ENCODE measurements around the gene LPIN3. TPM values are rescaled to one million over a fixed set of nuclear protein-coding genes. Genes with fewer than 3 reads are reported as not detected.

LPIN3 gene
- total RNA-seq, 3 donors from 2014 or later: 0.19 to 0.32 (median 0.20) TPM

- H3K36me3 Mint-ChIP-seq (ENCODE audit: insufficient read depth): no peaks in the 10 kb centered on the region
- peaks cover 6% of the 10 kb centered on the region for H3K4me1 Mint-ChIP-seq (ENCODE audit: low read depth)
- no peak for ATAC-seq
- peaks cover 31% of the 10 kb centered on the region for H3K27me3 Mint-ChIP-seq (ENCODE audit: low read depth)
- H3K9me3 Mint-ChIP-seq: no peaks in the 10 kb centered on the region
- H3K4me3 Mint-ChIP-seq: no peak overlapping the region
- no peak for DNase-seq
These were observed 23.7 kb downstream of the LPIN3 start for GRCh38 chr20:41364236-41364855.

GRCh38 chr20:41364967-41365765 lies 24.5 kb downstream of the LPIN3 start:
- Mint-ChIP-seq H3K9me3 (no peaks in the 10 kb centered on the region), H3K4me3 (no peak overlapping the region), H3K36me3 (ENCODE audit: insufficient read depth) (no peaks in the 10 kb centered on the region), H3K27me3 (ENCODE audit: low read depth) (peaks cover 38% of the 10 kb centered on the region), H3K4me1 (ENCODE audit: low read depth) (peaks cover 6% of the 10 kb centered on the region)
- DNase-seq (no peak), ATAC-seq (no peak)

- Mint-ChIP-seq H3K9me3 (peaks cover under 1% of the 10 kb centered on the region), H3K4me1 (ENCODE audit: low read depth) (peaks cover 6% of the 10 kb centered on the region), H3K4me3 (no peak overlapping the region), H3K27me3 (ENCODE audit: low read depth) (peaks cover 38% of the 10 kb centered on the region), H3K36me3 (ENCODE audit: insufficient read depth) (no peaks in the 10 kb centered on the region)
- ATAC-seq (peak; percentile 58 to 62), DNase-seq (no peak)
These were observed 25.3 kb downstream of the LPIN3 start for GRCh38 chr20:41365777-41366545.

GRCh38 chr20:41366546-41367392 lies 26.1 kb downstream of the LPIN3 start, which contains the start of gene EMILIN3:
EMILIN3 (minus strand) TSS chr20:41366818; CDS start chr20:41366634, 184 bp downstream.
- peaks cover 6% of the 10 kb centered on the region for H3K9me3 Mint-ChIP-seq
- H3K36me3 Mint-ChIP-seq (ENCODE audit: insufficient read depth): no peaks in the 10 kb centered on the region
- peaks cover 38% of the 10 kb centered on the region for H3K27me3 Mint-ChIP-seq (ENCODE audit: low read depth)
- no peak for DNase-seq
- H3K4me3 Mint-ChIP-seq: peak within 1 kb of the TSS; percentile 33
- peaks cover 6% of the 10 kb centered on the region for H3K4me1 Mint-ChIP-seq (ENCODE audit: low read depth)
- peak; percentile 32 to 39 for ATAC-seq

- DNase-seq: no peak
- Mint-ChIP-seq H3K4me1 (ENCODE audit: low read depth) (peaks cover 6% of the 10 kb centered on the region), H3K27me3 (ENCODE audit: low read depth) (peaks cover 38% of the 10 kb centered on the region), H3K9me3 (peaks cover 6% of the 10 kb centered on the region), H3K4me3 (peak overlapping the region; percentile 33), H3K36me3 (ENCODE audit: insufficient read depth) (no peaks in the 10 kb centered on the region)
- no peak for ATAC-seq
These were observed 26.7 kb downstream of the LPIN3 start for GRCh38 chr20:41367393-41367695.

- H3K36me3 Mint-ChIP-seq (ENCODE audit: insufficient read depth): no peaks in the 10 kb centered on the region
- DNase-seq (no peak), ATAC-seq (no peak)
- H3K9me3 Mint-ChIP-seq: peaks cover 6% of the 10 kb centered on the region
- no peak overlapping the region for H3K4me3 Mint-ChIP-seq
- H3K27me3 Mint-ChIP-seq (ENCODE audit: low read depth): peaks cover 39% of the 10 kb centered on the region
- peaks cover 6% of the 10 kb centered on the region for H3K4me1 Mint-ChIP-seq (ENCODE audit: low read depth)
These were observed 27.3 kb downstream of the LPIN3 start for GRCh38 chr20:41367956-41368355.

GRCh38 chr20:41369673-41370072 lies 29.1 kb downstream of the LPIN3 start:
- no peak for ATAC-seq
- Mint-ChIP-seq H3K9me3 (peaks cover 6% of the 10 kb centered on the region), H3K27me3 (ENCODE audit: low read depth) (peaks cover 41% of the 10 kb centered on the region), H3K4me1 (ENCODE audit: low read depth) (peaks cover 6% of the 10 kb centered on the region), H3K36me3 (ENCODE audit: insufficient read depth) (no peaks in the 10 kb centered on the region), H3K4me3 (no peak overlapping the region)
- DNase-seq: no peak

GRCh38 chr20:41370176-41370575 lies 29.6 kb downstream of the LPIN3 start:
- Mint-ChIP-seq H3K4me1 (ENCODE audit: low read depth) (peaks cover 6% of the 10 kb centered on the region), H3K36me3 (ENCODE audit: insufficient read depth) (no peaks in the 10 kb centered on the region), H3K27me3 (ENCODE audit: low read depth) (peaks cover 37% of the 10 kb centered on the region), H3K9me3 (peaks cover 6% of the 10 kb centered on the region), H3K4me3 (no peak overlapping the region)
- no peak for ATAC-seq
- DNase-seq: no peak

GRCh38 chr20:41371371-41371770 lies 30.8 kb downstream of the LPIN3 start:
- H3K36me3 Mint-ChIP-seq (ENCODE audit: insufficient read depth): no peaks in the 10 kb centered on the region
- peaks cover 6% of the 10 kb centered on the region for H3K9me3 Mint-ChIP-seq
- no peak for DNase-seq
- no peak for ATAC-seq
- peaks cover 6% of the 10 kb centered on the region for H3K4me1 Mint-ChIP-seq (ENCODE audit: low read depth)
- no peak overlapping the region for H3K4me3 Mint-ChIP-seq
- H3K27me3 Mint-ChIP-seq (ENCODE audit: low read depth): peaks cover 41% of the 10 kb centered on the region

GRCh38 chr20:41373251-41373783 lies 32.7 kb downstream of the LPIN3 start:
- DNase-seq: no peak
- H3K4me1 Mint-ChIP-seq (ENCODE audit: low read depth): no peaks in the 10 kb centered on the region

GRCh38 chr20:41373931-41374920 lies 33.6 kb downstream of the LPIN3 start:
- Mint-ChIP-seq H3K27me3 (ENCODE audit: low read depth) (peaks cover 43% of the 10 kb centered on the region), H3K9me3 (peaks cover 6% of the 10 kb centered on the region), H3K4me1 (ENCODE audit: low read depth) (no peaks in the 10 kb centered on the region), H3K36me3 (ENCODE audit: insufficient read depth) (no peaks in the 10 kb centered on the region), H3K4me3 (no peak overlapping the region)
- DNase-seq (no peak), ATAC-seq (no peak)

More at GRCh38 chr20:41373251-41373783, 32.7 kb downstream of the LPIN3 start:
- no peak overlapping the region for H3K4me3 Mint-ChIP-seq
- H3K36me3 Mint-ChIP-seq (ENCODE audit: insufficient read depth): no peaks in the 10 kb centered on the region
- peaks cover 6% of the 10 kb centered on the region for H3K9me3 Mint-ChIP-seq
- ATAC-seq: no peak
- peaks cover 45% of the 10 kb centered on the region for H3K27me3 Mint-ChIP-seq (ENCODE audit: low read depth)

- ATAC-seq (no peak), DNase-seq (no peak)
- peaks cover 6% of the 10 kb centered on the region for H3K9me3 Mint-ChIP-seq
- H3K36me3 Mint-ChIP-seq (ENCODE audit: insufficient read depth): no peaks in the 10 kb centered on the region
- H3K4me1 Mint-ChIP-seq (ENCODE audit: low read depth): no peaks in the 10 kb centered on the region
- peaks cover 41% of the 10 kb centered on the region for H3K27me3 Mint-ChIP-seq (ENCODE audit: low read depth)
- no peak overlapping the region for H3K4me3 Mint-ChIP-seq
These were observed 35.2 kb downstream of the LPIN3 start for GRCh38 chr20:41375846-41376245.

- H3K9me3 Mint-ChIP-seq: peaks cover 2% of the 10 kb centered on the region
- ATAC-seq (no peak), DNase-seq (no peak)
- no peak overlapping the region for H3K4me3 Mint-ChIP-seq
- no peaks in the 10 kb centered on the region for H3K36me3 Mint-ChIP-seq (ENCODE audit: insufficient read depth)
- no peaks in the 10 kb centered on the region for H3K4me1 Mint-ChIP-seq (ENCODE audit: low read depth)
- H3K27me3 Mint-ChIP-seq (ENCODE audit: low read depth): peaks cover 43% of the 10 kb centered on the region
These were observed 35.7 kb downstream of the LPIN3 start for GRCh38 chr20:41376349-41376748.

All from activated T-cell treated with anti-CD3 and anti-CD28 coated beads, Interleukin-2, amount 50 U/mL, for 4 hours (primary cell).